Ovary (tissue), 9 donors: ENCODE measurements around the gene C1orf74. TPM values are rescaled to one million over a fixed set of nuclear protein-coding genes. Genes with fewer than 3 reads are reported as not detected.

Source experiments
- DNase-seq, 5 donors: peaks; one replicate each; pipeline ENCODE4 v3.0.0-alpha.2; 2019 to 2020
- H3K27ac ChIP-seq, 2 donors: fragments of 200-600 bp; one replicate each; pipeline versions ENCODE4 v1.5.1 to v1.8.0; 2019 to 2022
- H3K27me3 ChIP-seq: fragments of 200-600 bp; one replicate; pipeline ENCODE4 v1.8.0; 2022
- H3K36me3 ChIP-seq: fragments of 200-600 bp; sonication (generic); one replicate; pipeline ENCODE4 v1.5.1; 2019
- H3K4me1 ChIP-seq: one replicate; pipeline ENCODE4 v1.8.1; 2013; ENCODE audit warnings: mild to moderate bottlenecking, moderate library complexity; ENCODE audit not compliant: insufficient read depth
- H3K4me3 ChIP-seq: fragments of 200-600 bp; sonication (generic); one replicate; pipeline ENCODE4 v1.5.1; 2017
- H3K9me3 ChIP-seq, 2 donors: fragments of 200-600 bp in 1 of 2; sonication (generic) in 1 of 2; one replicate each; pipeline versions ENCODE4 v1.5.1 to v1.8.1; 2013 to 2019; ENCODE audit warnings: mild to moderate bottlenecking in 1 of 2, moderate library complexity in 1 of 2
- CTCF ChIP-seq, 3 donors: fragments of 450-650 bp in 2 of 3; fragments of 200-600 bp in 1 of 3; IDR thresholded peaks; one replicate each; pipeline versions ENCODE4 v1.5.1 to v1.8.0; 2016 to 2022; ENCODE audit warnings: antibody characterized with exemption in 3 of 3, mild to moderate bottlenecking in 1 of 3
- EP300 ChIP-seq: sonication (generic); formaldehyde crosslinking; IDR thresholded peaks from one replicate; pipeline ENCODE4 v1.6.1; 2017; ENCODE audit warnings: antibody characterized with exemption
- POLR2A ChIP-seq: fragments of 450-650 bp; IDR thresholded peaks from one replicate; pipeline ENCODE4 v1.6.1; 2017; ENCODE audit warnings: antibody characterized with exemption, mild to moderate bottlenecking, moderate library complexity
- WGBS, 3 donors: extraction: QIAGEN DNeasy Blood & Tissue Kit in 1 of 3; methylation state at CpG; one replicate each; pipeline versions ENCODE4 v1.1.5 to v1.1.7; 2013 to 2017; 5-methylcytosine and 5-hydroxymethylcytosine counted together
- intact Hi-C, 4 donors: fragments of 100-400 bp; cut with DNase I; formaldehyde crosslinking; loops; one replicate each; pipeline versions ENCODE4 v1.11.0 to v1.15.1; 2022 to 2023
- polyA plus RNA-seq, 2 donors: library from polyadenylated mRNA; stranded (reverse); fragments of 200-250 nt in 1 of 2; fragments of 350-450 nt in 1 of 2; fragmentation: Illumina TruSeq in 1 of 2; extraction: RNeasy Lipid Tissue Mini Kit (QIAGEN cat#74804) in 1 of 2; gene quantifications; one replicate each; pipeline ENCODE4 v1.2.3, GENCODE V29; 2013 to 2014
- total RNA-seq, 7 donors: library from RNA; depleted of rRNA in 2 of 7; stranded (reverse); fragments of >200 nt in 2 of 7; fragmentation: NEBNext Ultra II Directional in 3 of 7; extraction: Animal tissue kit (Norgen Biotek cat#: 25700) in 3 of 7; gene quantifications; one replicate each; pipeline versions ENCODE4 v1.1.0 to v1.2.4, GENCODE V29; 2016 to 2023
- donor health status: DM: no; HTN: no; CAD: no; lungs with moderate emphysema.
- donor health status: DM: no; HTN: no; CAD: no.
- donor health status: Bipolar disorder and iron deficiency.
- donor health status: DM: yes; HTN: yes; CAD: no.
- donor health status: DM: no; HTN: no; CAD: no.
- donor health status: DM: yes; HTN: yes; CAD: no.

Gene C1orf74
- total and polyA plus RNA-seq, 9 donors: 0.62 to 2.5 (median 1.4) TPM

GRCh38 chr1:209733409-209734192 lies 50.8 kb downstream of the C1orf74 start:
- Histone ChIP-seq H3K27ac (peak overlapping the region in 1 of 2 donors; percentile 24), H3K36me3 (no peaks in the 10 kb centered on the region), H3K27me3 (no peaks in the 10 kb centered on the region), H3K9me3 (no peaks in the 10 kb centered on the region), H3K4me3 (no peak overlapping the region), H3K4me1 (peaks cover 7% of the 10 kb centered on the region)
- DNase-seq: no peak
- intact Hi-C loops: no loop called here
- no peak for TF ChIP-seq CTCF (IDR thresholded peaks at IDR 0.05)
- no peak for TF ChIP-seq POLR2A
- TF ChIP-seq EP300: no peak
- WGBS, 3 donors: 64 to 88% (median 77%) methylated on average over 3 of the region's 3 CpGs

- Histone ChIP-seq H3K9me3 (no peaks in the 10 kb centered on the region), H3K36me3 (no peaks in the 10 kb centered on the region), H3K27me3 (no peaks in the 10 kb centered on the region), H3K4me3 (no peak overlapping the region), H3K4me1 (peaks cover 7% of the 10 kb centered on the region), H3K27ac (no peak overlapping the region)
- TF ChIP-seq EP300 (no peak), POLR2A (no peak), CTCF (IDR thresholded peaks at IDR 0.05) (no peak)
- WGBS, 3 donors: 79 to 89% (median 81%) methylated on average over 1 of the region's 1 CpG
- no peak for DNase-seq
- intact Hi-C loops: no loop called here
These were observed 51.6 kb downstream of the C1orf74 start for GRCh38 chr1:209732725-209733124.

GRCh38 chr1:209729436-209729835 lies 54.9 kb downstream of the C1orf74 start:
- no peak for TF ChIP-seq CTCF (IDR thresholded peaks at IDR 0.05)
- TF ChIP-seq EP300: no peak
- TF ChIP-seq POLR2A: no peak
- DNase-seq: no peak
- no peaks in the 10 kb centered on the region for H3K27me3 ChIP-seq
- peaks cover 7% of the 10 kb centered on the region for H3K4me1 ChIP-seq
- WGBS, 3 donors: 60 to 87% (median 77%) methylated on average over 1 of the region's 1 CpG
- no peaks in the 10 kb centered on the region for H3K36me3 ChIP-seq
- H3K4me3 ChIP-seq: no peak overlapping the region
- no peaks in the 10 kb centered on the region for H3K9me3 ChIP-seq
- no peak overlapping the region for H3K27ac ChIP-seq
- intact Hi-C loops: no loop called here

Other genes with a start within 250 kb of the C1orf74 start
- gene CAMK1G, start 200.8 kb downstream of the C1orf74 start, total RNA-seq: 10 to 100 TPM; 10.1 to 16.7 (median 12.0) TPM
- gene CAMK1G, start 200.8 kb downstream of the C1orf74 start, polyA plus RNA-seq: 10 to 100 TPM in 1 of 2 donors, 1 to 10 TPM in 1; 7.6 to 20.2 TPM
- 10 to 100 TPM in 1 of 7 donors, 1 to 10 TPM in 4, under 1 TPM in 2; 0.58 to 56.9 (median 4.2) TPM for gene LAMB3, start 132.1 kb downstream of the C1orf74 start, total RNA-seq
- 1 to 10 TPM in 1 of 2 donors, under 1 TPM in 1; 0.54 to 7.0 TPM for gene LAMB3, start 132.1 kb downstream of the C1orf74 start, polyA plus RNA-seq
- gene G0S2, start 109.1 kb downstream of the C1orf74 start, total RNA-seq: 100 to 1,000 TPM in 3 of 7 donors, 10 to 100 TPM in 4; 61.4 to 392 (median 79.2) TPM
- gene G0S2, start 109.1 kb downstream of the C1orf74 start, polyA plus RNA-seq: 10 to 100 TPM; 41.5 to 75.4 TPM
- gene HSD11B1, start 79.7 kb downstream of the C1orf74 start, total RNA-seq: 100 to 1,000 TPM in 1 of 7 donors, 10 to 100 TPM in 5, 1 to 10 TPM in 1; 7.4 to 106 (median 57.7) TPM
- 100 to 1,000 TPM in 1 of 2 donors, 10 to 100 TPM in 1; 32.0 to 265 TPM for gene HSD11B1, start 79.7 kb downstream of the C1orf74 start, polyA plus RNA-seq
- gene TRAF3IP3, start 28.5 kb downstream of the C1orf74 start, total RNA-seq: 1 to 10 TPM in 5 of 7 donors, under 1 TPM in 2; 0.34 to 2.4 (median 1.4) TPM
- gene TRAF3IP3, start 28.5 kb downstream of the C1orf74 start, polyA plus RNA-seq: 1 to 10 TPM; 1.2 to 5.6 TPM
- 10 to 100 TPM in 1 of 7 donors, 1 to 10 TPM in 6; 2.5 to 24.2 (median 5.4) TPM for gene IRF6, start 21.6 kb upstream of the C1orf74 start, total RNA-seq
- 1 to 10 TPM in 1 of 2 donors, under 1 TPM in 1; 0.80 to 2.5 TPM for gene IRF6, start 21.6 kb upstream of the C1orf74 start, polyA plus RNA-seq
- gene UTP25, start 43.4 kb upstream of the C1orf74 start, total RNA-seq: 1 to 10 TPM; 6.0 to 9.9 (median 8.4) TPM
- gene UTP25, start 43.4 kb upstream of the C1orf74 start, polyA plus RNA-seq: 1 to 10 TPM; 4.3 to 8.1 TPM
- under 1 TPM in 4 of 7 donors, not detected in 3; under 0.01 to 0.45 (median 0.22) TPM for gene SYT14, start 153.7 kb upstream of the C1orf74 start, total RNA-seq
- under 1 TPM; 0.05 to 0.22 TPM for gene SYT14, start 153.7 kb upstream of the C1orf74 start, polyA plus RNA-seq